Left ventricle myocardium inferior (tissue), 1 donor: ENCODE measurements around the gene RNU7-1. TPM values are rescaled to one million over a fixed set of nuclear protein-coding genes. Genes with fewer than 3 reads are reported as not detected.
A peak's percentile ranks its signal among the peaks of the same experiment; 100 is the strongest.

Source experiments
- DNase-seq: peaks from one replicate; pipeline ENCODE4 v3.0.0-alpha.2; 2020
- H3K27ac ChIP-seq: fragments of 200-600 bp; replicated peaks from 2 replicates; pipeline ENCODE4 v1.8.0; 2021
- H3K27me3 ChIP-seq: fragments of 200-600 bp; 2 replicates; pipeline ENCODE4 v1.8.0; 2021; ENCODE audit warnings: low read depth
- H3K36me3 ChIP-seq: fragments of 200-600 bp; 2 replicates; pipeline ENCODE4 v1.8.0; 2021
- H3K4me1 ChIP-seq: fragments of 200-600 bp; 2 replicates; pipeline ENCODE4 v1.8.0; 2021
- H3K4me3 ChIP-seq: fragments of 200-600 bp; 2 replicates; pipeline ENCODE4 v1.8.0; 2021; ENCODE audit warnings: mild to moderate bottlenecking, moderate library complexity
- H3K9me3 ChIP-seq: fragments of 200-600 bp; replicated peaks from 2 replicates; pipeline ENCODE4 v1.8.0; 2021
- intact Hi-C: fragments of 100-400 bp; cut with micrococcal nuclease; formaldehyde crosslinking; loops from one replicate; pipeline ENCODE4 v1.11.0; 2022
- total RNA-seq: library from RNA; stranded (reverse); fragmentation: NEBNext Ultra II Directional; extraction: Animal tissue kit (Norgen Biotek cat#: 25700); gene quantifications from one replicate; pipeline ENCODE4 v1.2.1, GENCODE V29; 2021
- TF ChIP-seq, protein P1 (sequence below): fragments of 200-600 bp; IDR thresholded peaks from 2 replicates; pipeline ENCODE4 v1.8.0; 2021; ENCODE audit warnings: antibody characterized with exemption, mild to moderate bottlenecking, borderline replicate concordance
- donor health status: DM: no; HTN: yes; CAD: no; lungs with severe emphysema.

The RNU7-1 gene
- total RNA-seq, 1 donor from 2014 or later, result not detected

DNA sequence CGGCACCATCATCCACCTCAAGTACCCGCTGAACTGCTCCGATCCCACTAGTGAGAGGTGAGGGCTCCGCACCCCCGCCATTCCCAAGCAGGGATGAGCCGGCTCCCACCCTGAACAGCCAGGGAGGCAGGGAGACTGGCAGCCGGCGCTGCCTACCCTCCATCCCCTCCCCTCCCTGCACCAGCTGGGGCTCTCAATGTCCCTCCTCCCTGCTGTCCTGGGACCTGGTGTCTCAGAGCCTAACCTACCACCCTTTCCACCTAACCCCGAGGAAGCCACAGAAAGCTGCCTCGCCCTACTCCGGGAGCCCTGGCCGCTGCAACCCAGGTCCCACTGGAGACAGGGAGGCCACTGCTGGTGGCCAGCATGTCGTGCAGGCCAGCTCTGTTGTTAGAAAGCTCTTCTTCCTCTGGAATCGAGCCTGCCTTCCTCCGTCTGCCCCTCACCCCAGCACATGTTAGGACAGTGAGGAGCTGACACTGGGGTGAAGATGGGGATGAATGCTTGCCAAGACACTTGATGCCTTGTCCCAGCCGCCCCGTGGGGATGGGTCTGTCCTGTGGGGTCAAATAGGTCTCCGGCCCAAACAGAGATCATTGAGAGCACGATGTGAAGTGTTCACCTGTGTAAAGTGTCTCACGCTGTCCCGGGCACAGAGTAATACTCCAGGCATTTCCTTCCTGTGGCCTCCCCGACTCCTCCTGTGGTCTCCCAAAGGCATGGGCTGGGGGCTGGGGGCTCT, 8.7 kb downstream of the RNU7-1 start:
- intact Hi-C loops, result no loop called here
- Histone ChIP-seq H3K36me3 (peaks cover 1% of the 10 kb centered on the region), H3K4me1 (peaks cover 15% of the 10 kb centered on the region), H3K27me3 (no peaks in the 10 kb centered on the region), H3K27ac (peak overlapping the region; percentile 66), H3K9me3 (no peaks in the 10 kb centered on the region), H3K4me3 (peak overlapping the region; percentile 51)
- TF ChIP-seq, protein P1, sequence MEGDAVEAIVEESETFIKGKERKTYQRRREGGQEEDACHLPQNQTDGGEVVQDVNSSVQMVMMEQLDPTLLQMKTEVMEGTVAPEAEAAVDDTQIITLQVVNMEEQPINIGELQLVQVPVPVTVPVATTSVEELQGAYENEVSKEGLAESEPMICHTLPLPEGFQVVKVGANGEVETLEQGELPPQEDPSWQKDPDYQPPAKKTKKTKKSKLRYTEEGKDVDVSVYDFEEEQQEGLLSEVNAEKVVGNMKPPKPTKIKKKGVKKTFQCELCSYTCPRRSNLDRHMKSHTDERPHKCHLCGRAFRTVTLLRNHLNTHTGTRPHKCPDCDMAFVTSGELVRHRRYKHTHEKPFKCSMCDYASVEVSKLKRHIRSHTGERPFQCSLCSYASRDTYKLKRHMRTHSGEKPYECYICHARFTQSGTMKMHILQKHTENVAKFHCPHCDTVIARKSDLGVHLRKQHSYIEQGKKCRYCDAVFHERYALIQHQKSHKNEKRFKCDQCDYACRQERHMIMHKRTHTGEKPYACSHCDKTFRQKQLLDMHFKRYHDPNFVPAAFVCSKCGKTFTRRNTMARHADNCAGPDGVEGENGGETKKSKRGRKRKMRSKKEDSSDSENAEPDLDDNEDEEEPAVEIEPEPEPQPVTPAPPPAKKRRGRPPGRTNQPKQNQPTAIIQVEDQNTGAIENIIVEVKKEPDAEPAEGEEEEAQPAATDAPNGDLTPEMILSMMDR, result no peak
- DNase-seq, result peak; percentile 12

- peak overlapping the region; percentile 66 for H3K27ac ChIP-seq
- no peaks in the 10 kb centered on the region for H3K9me3 ChIP-seq
- peak; percentile 14 for DNase-seq
- H3K4me1 ChIP-seq, result peaks cover 16% of the 10 kb centered on the region
- H3K36me3 ChIP-seq, result no peaks in the 10 kb centered on the region
- H3K4me3 ChIP-seq, result peak overlapping the region; percentile 51
- intact Hi-C loops, result no loop called here
- no peaks in the 10 kb centered on the region for H3K27me3 ChIP-seq
- TF ChIP-seq, protein P1, result no peak
These were observed 9.3 kb downstream of the RNU7-1 start for GRCh38 chr12:6952863-6953441.

DNA sequence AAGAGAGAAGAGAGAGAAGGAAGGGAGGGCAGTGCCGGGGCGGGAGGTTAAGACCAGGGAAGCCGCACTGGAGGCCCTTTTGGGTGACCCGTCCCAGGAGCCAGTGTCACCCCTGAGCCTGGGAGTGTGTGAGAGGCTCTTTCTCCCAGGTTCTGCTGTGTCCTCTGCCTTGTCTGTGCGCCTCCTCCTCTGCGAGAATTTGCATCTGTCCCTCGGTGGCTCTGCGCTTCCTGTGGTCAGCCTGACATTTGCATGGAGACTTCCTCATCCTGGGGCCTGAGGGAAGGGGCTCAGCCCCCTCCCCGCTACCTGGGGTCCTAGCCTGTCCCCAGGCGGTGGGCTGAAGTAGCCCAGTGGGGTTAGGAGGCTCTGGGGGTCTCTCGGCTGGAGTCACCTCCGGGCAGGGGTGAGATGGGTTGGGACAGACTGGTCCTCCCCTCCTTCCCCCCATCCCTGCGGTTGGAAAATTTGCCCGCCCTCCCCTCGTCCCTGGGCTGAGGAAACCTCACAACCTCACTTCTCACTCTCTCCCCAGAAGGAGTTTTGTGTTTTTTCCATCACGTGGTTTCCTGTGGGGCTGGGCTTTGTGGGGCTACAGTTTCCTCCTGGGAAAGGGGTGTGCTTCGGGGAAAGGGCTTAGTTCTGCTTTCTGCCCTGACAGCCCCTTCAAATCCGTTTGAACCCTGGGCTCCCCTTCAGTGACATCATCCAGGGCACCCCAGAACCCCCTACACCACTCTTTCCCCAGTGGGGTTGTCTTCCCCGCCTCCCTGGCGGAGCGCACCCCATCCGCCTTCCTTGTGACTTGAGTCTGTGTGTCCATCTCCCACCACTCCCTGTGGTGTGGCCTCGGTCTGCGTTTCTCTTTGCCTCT, 10.1 kb downstream of the RNU7-1 start:
- intact Hi-C loops, result no loop called here
- Histone ChIP-seq H3K4me1 (peaks cover 24% of the 10 kb centered on the region), H3K27ac (peak overlapping the region; percentile 66), H3K4me3 (peak overlapping the region; percentile 51), H3K9me3 (no peaks in the 10 kb centered on the region), H3K36me3 (no peaks in the 10 kb centered on the region), H3K27me3 (no peaks in the 10 kb centered on the region)
- DNase-seq, result peak; percentile 47
- TF ChIP-seq, protein P1, result no peak

GRCh38 chr12:6954316-6955107, 10.9 kb downstream of the RNU7-1 start:
- DNase-seq, result peak; percentile 6
- TF ChIP-seq, protein P1, result no peak
- intact Hi-C loops, result no loop called here
- Histone ChIP-seq H3K4me1 (peaks cover 32% of the 10 kb centered on the region), H3K27me3 (no peaks in the 10 kb centered on the region), H3K27ac (peak overlapping the region; percentile 40), H3K36me3 (no peaks in the 10 kb centered on the region), H3K4me3 (peak overlapping the region; percentile 17), H3K9me3 (no peaks in the 10 kb centered on the region)
